Endothelial cell of umbilical vein (primary cell): ENCODE data around the gene DUSP2. TPM values are rescaled to one million over a fixed set of nuclear protein-coding genes. Genes with fewer than 3 reads are reported as not detected.

Experiments used
- BruUV-seq: library from RNA; stranded (reverse); fragments of 400-500 nt; replicated peaks from 2 replicates; lab custom pipeline; 2021; lab: Mats Ljungman, UMichigan
- CTCF ChIA-PET: fragments of 300-600, 350-600 bp; sonication (Branson Sonifier 250); formaldehyde crosslinking; loops from one replicate; lab custom pipeline; 2021; ENCODE audit warnings: antibody characterized with exemption, inconsistent platforms; lab: Charles Lee
- POLR2A ChIA-PET: fragments of 300-600, 350-600 bp; sonication (Branson Sonifier 250); formaldehyde crosslinking; loops from one replicate; lab custom pipeline; 2021; ENCODE audit warnings: antibody characterized with exemption, inconsistent platforms; lab: Charles Lee
- DNase-seq: peaks from one replicate; pipeline ENCODE4 v3.0.0-alpha.2; 2011; ENCODE audit warnings: low read depth, low spot score
- FAIRE-seq: peaks from 2 replicates; lab custom pipeline; 2011; peaks lifted over from hg19 to GRCh38; lab: Jason Lieb, UNC
- H2AFZ ChIP-seq: 2 replicates; pipeline ENCODE4 v1.6.0; 2012; ENCODE audit warnings: low read depth, low read length, control low read depth, inconsistent platforms
- H3K27ac ChIP-seq: 2 replicates; pipeline ENCODE4 v1.5.1; 2011; ENCODE audit warnings: low read depth, mild to moderate bottlenecking, control low read depth, low read length, moderate library complexity; ENCODE audit not compliant: insufficient read depth
- H3K27me3 ChIP-seq, 2 experiments: 2 replicates each; pipeline versions ENCODE4 v1.6.0 to v1.6.1; 2011; ENCODE audit warnings: low read length in 2 of 2, mixed read lengths in 1 of 2; ENCODE audit not compliant: control insufficient read depth in 2 of 2, insufficient read depth in 2 of 2
- H3K36me3 ChIP-seq, 2 experiments: 2 replicates in 1 of 2; 3 replicates in 1 of 2; pipeline ENCODE4 v1.5.1; 2011; ENCODE audit warnings: low read length in 2 of 2, mild to moderate bottlenecking in 1 of 2, moderate library complexity in 1 of 2; ENCODE audit not compliant: control insufficient read depth in 2 of 2, insufficient read depth in 2 of 2; ENCODE audit errors: extremely low read depth in 1 of 2
- H3K4me1 ChIP-seq: 3 replicates; pipeline ENCODE4 v1.5.1; 2011; ENCODE audit warnings: mild to moderate bottlenecking, low read length; ENCODE audit not compliant: control insufficient read depth, insufficient read depth; ENCODE audit errors: extremely low read depth
- H3K4me2 ChIP-seq: 2 replicates; pipeline ENCODE4 v1.6.1; 2011; ENCODE audit warnings: low read length, control low read depth, mixed read lengths; ENCODE audit not compliant: insufficient read depth
- H3K4me3 ChIP-seq, 3 experiments: fragments of 200-600 bp in 1 of 3; sonication (generic), shearing (Covaris generic) in 1 of 3; replicated peaks in 1 of 3; 2 replicates each; pipeline ENCODE4 v1.5.1; 2011 to 2016; ENCODE audit warnings: control low read depth in 3 of 3, low read length in 3 of 3, mild to moderate bottlenecking in 2 of 3, inconsistent platforms in 1 of 3, low read depth in 1 of 3, moderate library complexity in 1 of 3; ENCODE audit not compliant: insufficient read depth in 1 of 3
- H3K79me2 ChIP-seq: 2 replicates; pipeline ENCODE4 v1.6.0; 2012; ENCODE audit warnings: low read length, inconsistent platforms; ENCODE audit not compliant: control insufficient read depth, insufficient read depth
- H3K9ac ChIP-seq: replicated peaks from 2 replicates; pipeline ENCODE3; 2011; ENCODE audit warnings: low read length, control low read depth; ENCODE audit not compliant: insufficient read depth; ENCODE audit errors: extremely low read depth
- H3K9me1 ChIP-seq: replicated peaks from 3 replicates; pipeline ENCODE4 v1.6.0; 2011; ENCODE audit warnings: mild to moderate bottlenecking, low read length; ENCODE audit not compliant: control insufficient read depth, insufficient read depth; ENCODE audit errors: extremely low read depth
- H3K9me3 ChIP-seq: replicated peaks from 2 replicates; pipeline ENCODE4 v1.5.1; 2012; ENCODE audit warnings: low read length, inconsistent platforms; ENCODE audit not compliant: control insufficient read depth, insufficient read depth
- H4K20me1 ChIP-seq: replicated peaks from 2 replicates; pipeline ENCODE3; 2011; ENCODE audit warnings: mild to moderate bottlenecking, low read length; ENCODE audit not compliant: control insufficient read depth, insufficient read depth; ENCODE audit errors: extremely low read depth
- CTCF ChIP-seq, 2 donors: IDR thresholded peaks; 1 replicate in 1 of 2; 2 replicates in 1 of 2; pipeline ENCODE4 v1.5.1; 2011; ENCODE audit warnings: low read length in 2 of 2, mild to moderate bottlenecking in 2 of 2, moderate library complexity in 2 of 2, control low read depth in 1 of 2, inconsistent platforms in 1 of 2, low read depth in 1 of 2; ENCODE audit not compliant: insufficient read depth in 1 of 2; ENCODE audit errors: extremely low read depth in 1 of 2
- EZH2 ChIP-seq: IDR thresholded peaks from 2 replicates; pipeline ENCODE4 v1.6.1; 2012; ENCODE audit warnings: borderline replicate concordance, low read depth, mild to moderate bottlenecking, moderate library complexity, low read length, inconsistent platforms; ENCODE audit not compliant: severe bottlenecking
- FOS ChIP-seq: IDR thresholded peaks from 2 replicates; pipeline ENCODE4 v1.6.1; 2011; ENCODE audit warnings: mild to moderate bottlenecking, low read length, moderate library complexity, borderline replicate concordance; ENCODE audit not compliant: insufficient read depth
- GATA2 ChIP-seq: IDR thresholded peaks from 2 replicates; pipeline ENCODE4 v1.7.0; 2011; ENCODE audit warnings: low read depth, mild to moderate bottlenecking, moderate library complexity, mixed read lengths, low read length; ENCODE audit not compliant: insufficient read length, insufficient read depth
- JUN ChIP-seq: IDR thresholded peaks from 2 replicates; pipeline ENCODE4 v1.6.1; 2011; ENCODE audit warnings: borderline replicate concordance, low read depth; ENCODE audit not compliant: insufficient read length, insufficient read depth
- MAX ChIP-seq: IDR thresholded peaks from 2 replicates; pipeline ENCODE4 v1.6.1; 2011; ENCODE audit not compliant: insufficient read depth, insufficient read length
- MYC ChIP-seq: IDR thresholded peaks from one replicate; pipeline ENCODE4 v1.6.1; 2011; ENCODE audit warnings: mild to moderate bottlenecking, low read depth, low read length
- POLR2A ChIP-seq: IDR thresholded peaks from 2 replicates; pipeline ENCODE4 v1.6.1; 2012; ENCODE audit warnings: low read depth, mild to moderate bottlenecking, control low read depth, low read length
- POLR2AphosphoS5 ChIP-seq: IDR thresholded peaks from 2 replicates; pipeline ENCODE4 v1.6.1; 2012; ENCODE audit warnings: low read depth, mild to moderate bottlenecking, control low read depth, low read length, moderate library complexity; ENCODE audit not compliant: insufficient read depth
- dilution Hi-C: fragments of 300-500 bp; cut with MboI; formaldehyde crosslinking; loops from one replicate; pipeline ENCODE4 v1.15.0; 2019; ENCODE audit warnings: low sequenced_read_pairs; ENCODE audit not compliant: extremely low pct_ligation_motif_present
- intact Hi-C: fragments of 100-400 bp; cut with micrococcal nuclease; formaldehyde crosslinking; loops from one replicate; pipeline ENCODE4 v1.10.0; 2022
- polyA plus RNA-seq, 4 experiments: library from polyadenylated mRNA; depleted of rRNA in 3 of 4; stranded (reverse) in 3 of 4; unstranded in 1 of 4; fragments of >200 nt; gene quantifications; 2 replicates each; pipeline versions ENCODE4 v1.2.1 to v1.2.3, GENCODE V29; 2011 to 2012; ENCODE audit warnings: missing spikeins in 1 of 4
- total RNA-seq: library from RNA; stranded (reverse); gene quantifications from 2 replicates; pipeline ENCODE4 v1.2.3, GENCODE V29; 2021

DUSP2 gene
- total and polyA plus RNA-seq, 2 donors (not counting 3 experiments of a cell fraction or from before 2014, with no cell fraction given) = 0.33 TPM

GRCh38 chr2:96152304-96153161 lies 7.3 kb upstream of the DUSP2 start:
- H3K9me3 ChIP-seq = no peaks in the 10 kb centered on the region
- ChIA-PET POLR2A (no interaction called here), CTCF (interaction anchor here (0.6 to 6.3 kb wide), 2 partner anchors 14 to 22 kb away, joined by 3 to 26 read pairs; partner anchors contain the start of gene ASTL)
- peaks cover 0 to 2% of the 10 kb centered on the region in 2 experiments for H3K27me3 ChIP-seq
- H3K9ac ChIP-seq = no peak overlapping the region
- no peak for TF ChIP-seq JUN
- intact Hi-C loops (no loop called here), dilution Hi-C loops (no loop called here)
- no peak for DNase-seq
- FAIRE-seq = no peak
- no peaks in the 10 kb centered on the region for H3K9me1 ChIP-seq
- no peaks in the 10 kb centered on the region for H3K4me1 ChIP-seq
- H3K36me3 ChIP-seq = no peaks in the 10 kb centered on the region
- H4K20me1 ChIP-seq = no peaks in the 10 kb centered on the region
- H3K27ac ChIP-seq = no peak overlapping the region
- no peak overlapping the region for H3K4me3 ChIP-seq
- no peaks in the 10 kb centered on the region for H3K79me2 ChIP-seq
- H3K4me2 ChIP-seq = no peak overlapping the region
- no TSS peak for BruUV-seq
- H2AFZ ChIP-seq = no peak overlapping the region

GRCh38 chr2:96151595-96152303 lies 6.5 kb upstream of the DUSP2 start:
- TF ChIP-seq JUN (no peak), MAX (no peak), POLR2A (no peak), GATA2 (no peak), FOS (no peak), EZH2 (no peak), POLR2AphosphoS5 (no peak), CTCF (IDR thresholded peaks at IDR 0.05; ENCODE audit: extremely low read depth in 1 of 2, insufficient read depth in 1 of 2, low read depth in 1 of 2, low read length in 2 of 2) (no peak), MYC (no peak)
- CTCF ChIA-PET = interaction anchor here (0.6 to 6.3 kb wide), 3 partner anchors 13 to 35 kb away, joined by 3 to 26 read pairs (median 3); partner anchors contain the start of gene ASTL
- Histone ChIP-seq H4K20me1 (no peaks in the 10 kb centered on the region), H3K4me1 (no peaks in the 10 kb centered on the region), H3K79me2 (no peaks in the 10 kb centered on the region), H3K36me3 (no peaks in the 10 kb centered on the region), H3K27me3 (no peaks in the 10 kb centered on the region), H3K4me2 (no peak overlapping the region), H3K4me3 (no peak overlapping the region), H3K27ac (no peak overlapping the region), H3K9ac (no peak overlapping the region), H2AFZ (no peak overlapping the region), H3K9me3 (no peaks in the 10 kb centered on the region), H3K9me1 (no peaks in the 10 kb centered on the region)
- no peak for FAIRE-seq
- intact Hi-C loops = no loop called here
- no TSS peak for BruUV-seq
- no peak for DNase-seq
- POLR2A ChIA-PET = no interaction called here
- dilution Hi-C loops = no loop called here
